Right forelimb (tissue), 1 donor: ENCODE results near the gene CCNYL1.
A peak's percentile ranks its signal among the peaks of the same experiment; 100 is the strongest.
"Not testable (repeated sequence)": the region's sequence is repeated elsewhere in the genome, so short reads cannot be mapped to it uniquely, and the experiment has no call there.

Source experiments
- DNase-seq: peaks from one replicate; pipeline ENCODE4 v3.0.0-alpha.2; 2018

The CCNYL1 gene

DNA sequence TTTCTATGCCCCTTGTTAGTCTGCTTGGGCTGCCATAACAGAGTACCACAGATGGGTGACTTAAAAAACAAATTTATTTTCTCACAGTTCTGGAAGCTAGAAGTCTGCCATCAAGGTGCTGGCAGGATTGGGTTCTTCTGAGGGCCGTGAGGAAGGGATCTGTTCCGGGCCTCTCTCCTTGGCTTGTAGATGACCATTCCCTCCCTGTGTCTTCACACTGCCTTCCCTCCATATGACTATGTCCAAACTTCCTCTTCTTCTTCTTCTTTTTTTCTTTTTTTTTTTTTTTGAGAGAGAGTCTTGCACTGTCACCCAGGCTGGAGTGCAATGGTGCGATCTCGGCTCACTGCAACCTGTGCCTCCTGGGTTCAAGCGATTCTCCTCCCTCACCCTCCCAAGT is 13.1 kb upstream of the CCNYL1 start:
- no peak for DNase-seq

DNA sequence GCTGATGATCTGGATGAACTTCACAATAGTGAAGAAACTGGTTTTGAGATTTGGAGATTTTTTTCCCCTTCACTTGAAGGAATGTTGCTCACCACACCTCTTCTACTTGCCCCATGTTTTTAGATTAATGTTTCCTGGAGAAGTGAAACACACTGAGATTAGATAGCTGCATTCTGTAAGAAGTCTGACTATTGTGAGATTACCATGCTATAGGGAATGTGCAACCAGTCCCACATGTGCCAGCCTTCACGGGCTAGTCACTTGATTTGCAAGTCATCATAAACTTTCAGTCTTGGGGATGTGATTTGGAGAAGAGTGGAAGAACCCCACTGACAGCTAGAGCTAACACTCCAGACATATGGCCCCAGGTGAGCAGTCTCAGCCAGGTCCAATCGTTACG is 7.4 kb upstream of the CCNYL1 start:
- no peak for DNase-seq

- no peak for DNase-seq
These were observed 6.8 kb upstream of the CCNYL1 start for GRCh38 chr2:207704671-207705070.

- DNase-seq: no peak
These were observed 4.2 kb upstream of the CCNYL1 start for GRCh38 chr2:207706936-207707860.

GRCh38 chr2:207711750-207712530 is 500 bp downstream of the CCNYL1 start:
- DNase-seq: peak; percentile 71

GRCh38 chr2:207716056-207716455 is 4.6 kb downstream of the CCNYL1 start:
- no peak for DNase-seq

DNA sequence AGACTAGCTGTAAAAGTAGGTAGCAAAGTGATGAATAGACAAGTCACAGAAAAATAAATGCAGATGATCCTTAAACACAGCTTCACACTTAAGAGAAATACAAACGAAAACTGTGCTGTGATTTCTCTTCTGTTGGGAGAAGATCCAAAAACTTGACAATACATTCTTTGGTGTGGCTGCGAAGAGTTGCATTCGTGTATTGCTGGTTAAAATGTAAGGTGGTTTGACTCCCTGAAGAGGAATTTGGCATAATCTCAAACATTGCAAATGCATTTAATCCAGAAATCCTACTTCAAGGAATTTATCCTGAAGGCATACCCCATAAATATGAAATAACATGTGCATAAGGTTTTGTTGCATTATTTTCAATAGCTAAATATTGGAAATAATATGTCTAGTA is 7.1 kb downstream of the CCNYL1 start:
- no peak for DNase-seq

GRCh38 chr2:207719008-207719407 is 7.6 kb downstream of the CCNYL1 start:
- DNase-seq: no peak

GRCh38 chr2:207719655-207720054 is 8.2 kb downstream of the CCNYL1 start:
- not testable (repeated sequence) for DNase-seq

DNA sequence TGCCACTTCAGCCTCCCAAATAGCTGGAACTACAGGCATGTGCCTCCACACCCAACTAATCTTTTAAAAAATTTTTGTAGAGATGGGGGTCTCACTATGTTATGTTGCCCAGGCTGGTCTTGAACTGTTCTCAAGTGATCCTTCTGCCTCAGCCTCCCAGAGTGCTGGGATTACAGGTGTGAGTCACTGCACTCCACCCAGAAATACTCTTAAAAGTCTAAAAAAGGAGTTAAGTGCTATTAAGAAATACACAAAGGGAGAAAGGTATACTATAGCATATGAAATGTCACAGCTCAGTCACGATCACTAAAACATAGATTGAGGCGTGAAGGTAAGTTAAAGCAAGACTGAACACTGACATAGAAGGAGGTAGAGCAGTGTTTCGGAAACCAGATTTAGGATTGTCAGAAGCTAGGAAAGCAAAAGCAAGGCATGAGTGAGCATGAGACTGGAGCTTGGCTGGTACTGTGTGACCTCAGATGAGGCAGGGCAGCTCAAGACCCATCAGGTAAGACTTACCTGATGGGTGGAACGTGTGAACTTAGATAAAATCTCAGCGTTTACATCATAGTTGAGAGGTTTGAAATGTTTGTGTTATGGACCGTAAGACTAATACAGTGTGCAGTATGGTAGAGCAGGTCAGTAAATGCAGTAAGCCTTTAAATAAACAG is 9.2 kb downstream of the CCNYL1 start:
- DNase-seq: no peak

DNA sequence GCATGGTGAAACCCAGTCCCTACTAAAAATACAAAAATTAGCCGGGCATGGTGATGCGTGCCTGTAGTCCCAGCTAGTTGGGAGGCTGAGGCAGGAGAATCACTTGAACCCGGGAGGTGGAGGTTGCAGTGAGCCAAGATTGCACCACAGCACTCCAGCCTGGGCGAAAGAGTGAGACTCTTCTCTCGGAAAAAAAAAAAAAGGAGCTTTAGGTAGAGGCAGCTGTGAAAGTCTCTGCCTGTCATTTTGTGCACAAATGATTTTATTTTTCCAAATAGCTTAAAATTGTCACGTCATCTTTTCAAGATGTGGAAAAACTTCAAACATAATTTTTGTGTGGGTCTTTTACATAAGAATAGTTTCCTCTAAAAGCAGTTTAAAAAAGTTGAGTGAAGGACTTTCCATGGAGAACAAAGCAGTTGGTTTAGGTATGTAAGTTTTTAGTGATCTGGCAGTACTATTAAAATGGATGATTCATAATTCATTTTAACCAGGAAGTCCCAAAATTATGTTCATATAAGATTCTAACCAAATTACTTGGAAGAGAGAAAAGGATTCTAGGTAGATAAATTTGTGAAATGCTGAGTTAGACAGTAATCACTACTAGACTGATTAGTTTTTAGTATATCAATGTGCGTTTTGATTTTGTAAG is 11.5 kb downstream of the CCNYL1 start:
- no peak for DNase-seq

- DNase-seq: not testable (repeated sequence)
These were observed 12.0 kb downstream of the CCNYL1 start for GRCh38 chr2:207723425-207723787.

DNA sequence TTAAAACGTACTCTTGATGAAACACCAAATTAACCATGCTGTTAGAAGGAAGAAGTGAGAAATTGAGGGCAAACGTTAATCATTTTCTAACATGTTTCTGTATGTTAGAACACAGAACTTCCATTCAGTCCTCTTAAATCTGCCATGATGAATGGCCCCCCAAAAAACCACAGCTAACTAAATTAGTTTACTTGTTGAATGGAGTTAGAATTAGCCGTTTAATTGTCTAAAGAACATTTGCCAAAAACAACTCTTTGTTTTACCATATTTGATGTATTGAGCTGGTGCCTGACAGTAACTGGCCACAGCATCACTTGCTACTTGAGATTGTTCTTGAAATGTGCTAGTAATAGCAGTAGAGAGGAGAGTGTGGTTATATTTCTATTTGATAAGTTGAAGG is 12.7 kb downstream of the CCNYL1 start:
- DNase-seq: no peak

DNA sequence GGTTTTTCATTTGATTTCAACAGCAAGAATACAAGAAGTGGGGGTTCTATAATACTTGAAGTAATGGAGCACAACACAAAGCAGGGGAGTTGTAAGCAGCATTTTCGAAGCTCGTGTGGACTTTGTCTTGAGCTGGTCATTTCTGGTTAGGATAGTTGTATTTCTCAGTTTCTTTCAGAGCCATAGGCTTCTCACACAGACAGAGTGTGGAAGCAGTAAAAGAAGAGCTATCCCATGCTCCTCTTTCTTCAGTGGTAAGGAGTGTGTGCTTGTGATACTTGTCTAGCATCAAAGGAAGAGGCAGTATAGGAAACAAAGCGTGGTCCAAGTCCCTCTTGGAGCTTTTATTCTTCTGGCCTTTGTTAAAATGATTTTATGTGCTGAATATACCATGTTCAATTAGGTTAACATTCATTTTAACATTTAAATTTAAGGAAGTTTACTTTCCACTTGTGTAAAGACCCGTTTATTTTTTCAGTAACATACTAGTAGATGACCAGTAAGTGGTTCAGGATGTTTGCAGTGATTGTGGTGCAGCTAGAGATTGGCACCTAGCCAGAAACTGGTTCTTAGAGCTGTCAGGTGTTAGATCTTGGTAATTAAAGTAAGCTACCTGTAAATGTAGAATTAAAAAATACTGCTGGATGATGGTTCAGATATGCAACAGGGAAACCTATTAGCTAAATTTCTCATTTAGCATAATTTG is 14.6 kb downstream of the CCNYL1 start:
- DNase-seq: no peak

DNA sequence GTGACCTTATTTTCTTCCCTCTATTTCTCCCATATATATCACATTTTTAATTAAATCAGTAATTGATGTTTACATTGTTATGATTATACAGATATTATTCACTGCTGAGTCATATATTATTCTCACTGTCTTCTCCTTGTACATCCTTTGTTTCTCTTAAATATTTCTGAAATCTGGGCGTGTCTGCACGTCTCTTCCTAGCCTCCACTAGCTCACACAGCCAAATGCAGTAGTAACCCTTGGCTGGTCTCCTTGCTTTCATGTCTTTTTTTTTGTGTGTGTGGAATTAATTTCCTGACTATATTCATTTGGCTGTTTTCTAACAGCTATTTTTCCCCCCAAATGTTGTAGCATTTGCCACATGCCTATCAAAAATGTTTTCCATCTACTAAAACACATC is 15.8 kb downstream of the CCNYL1 start:
- no peak for DNase-seq

DNA sequence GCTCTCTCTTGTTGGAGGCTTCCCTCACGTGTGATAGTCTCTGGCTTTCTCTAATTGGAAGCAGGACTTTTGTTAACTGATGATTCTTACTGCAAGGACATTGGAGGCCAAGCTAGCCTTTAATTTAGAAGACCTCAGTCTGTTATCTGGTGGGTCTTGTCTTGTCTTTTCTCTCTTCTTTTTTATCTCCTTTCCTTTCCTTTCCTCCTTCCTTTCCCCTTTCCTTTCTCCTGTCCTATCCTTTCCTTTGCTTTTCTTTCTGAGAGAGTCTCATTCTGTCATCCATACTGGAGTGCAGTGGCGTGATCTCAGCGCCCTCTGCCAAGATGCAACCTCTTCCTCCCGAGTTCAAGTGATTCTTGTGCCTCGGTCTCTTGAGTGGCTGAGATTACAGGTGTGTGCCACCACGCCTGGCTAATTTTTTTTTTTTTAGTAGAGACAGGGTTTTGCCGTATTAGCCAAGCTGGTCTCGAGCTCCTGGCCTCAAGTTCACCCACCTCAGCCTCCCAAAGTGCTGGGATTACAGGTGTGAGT is 18.1 kb downstream of the CCNYL1 start:
- no peak for DNase-seq

DNA sequence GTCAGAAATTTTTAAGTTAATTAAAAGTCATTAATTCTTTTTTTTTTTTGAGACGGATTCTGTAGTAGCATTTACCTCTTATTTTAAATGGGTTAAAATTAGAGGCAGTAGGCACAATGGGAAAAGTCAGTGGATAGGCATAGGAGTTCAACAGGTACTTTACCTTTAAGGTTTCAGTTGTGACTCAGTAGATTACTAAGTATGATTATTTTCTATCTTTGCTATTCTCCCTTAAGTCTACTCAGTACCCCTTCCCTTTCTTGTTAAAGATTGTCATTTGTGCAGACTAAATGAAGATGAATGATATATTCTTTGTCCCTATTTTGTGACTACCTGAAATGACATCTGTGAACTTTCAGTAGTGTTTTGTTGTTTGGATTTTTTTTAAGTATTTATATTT is 19.7 kb downstream of the CCNYL1 start:
- no peak for DNase-seq

DNA sequence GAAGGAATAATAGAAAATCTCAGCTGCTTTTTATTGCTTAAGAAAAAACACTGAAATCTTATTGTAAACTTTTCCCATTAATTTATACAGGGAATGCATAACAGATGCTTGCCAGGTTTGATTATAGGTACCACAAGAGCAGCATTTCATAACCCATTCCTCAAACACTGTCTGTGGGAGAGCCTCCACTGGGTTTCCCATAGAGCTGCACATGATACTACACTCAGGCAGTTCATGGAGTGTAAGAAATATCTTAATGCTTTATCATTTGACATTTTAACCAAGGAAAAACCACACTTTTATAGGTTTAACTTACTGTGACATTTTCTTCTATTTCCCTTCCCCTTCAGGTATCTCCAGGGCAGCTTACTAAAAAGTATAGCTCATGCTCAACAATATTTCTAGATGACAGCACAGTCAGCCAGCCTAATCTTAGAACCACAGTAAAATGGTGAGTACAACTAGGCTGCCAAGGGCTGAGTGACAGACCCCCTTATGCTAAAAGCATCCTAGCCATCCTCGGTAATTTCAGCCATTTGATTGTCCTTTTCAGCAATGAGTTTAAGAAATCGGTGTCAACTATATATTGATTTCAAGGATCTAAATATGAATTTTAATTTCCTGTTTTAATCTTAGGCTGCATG is 22.3 kb downstream of the CCNYL1 start:
- DNase-seq: no peak

DNA sequence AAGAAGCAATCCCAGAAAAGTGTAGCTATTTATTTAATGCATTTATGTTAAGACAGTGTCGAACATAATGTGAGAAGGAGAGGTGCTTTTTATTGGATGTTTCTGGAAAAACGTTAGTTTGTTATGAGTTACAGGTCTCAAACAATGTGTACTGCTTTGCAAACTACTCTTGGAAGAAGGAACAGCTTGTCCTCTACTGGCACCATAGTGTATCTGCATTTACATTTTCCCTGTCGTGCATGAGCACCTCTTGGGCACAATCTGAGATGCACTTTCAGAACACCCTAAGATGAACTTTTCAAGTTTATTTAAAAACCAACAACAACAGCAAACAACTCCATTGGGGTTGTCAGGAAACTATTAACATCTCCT is 22.8 kb downstream of the CCNYL1 start:
- DNase-seq: no peak

DNA sequence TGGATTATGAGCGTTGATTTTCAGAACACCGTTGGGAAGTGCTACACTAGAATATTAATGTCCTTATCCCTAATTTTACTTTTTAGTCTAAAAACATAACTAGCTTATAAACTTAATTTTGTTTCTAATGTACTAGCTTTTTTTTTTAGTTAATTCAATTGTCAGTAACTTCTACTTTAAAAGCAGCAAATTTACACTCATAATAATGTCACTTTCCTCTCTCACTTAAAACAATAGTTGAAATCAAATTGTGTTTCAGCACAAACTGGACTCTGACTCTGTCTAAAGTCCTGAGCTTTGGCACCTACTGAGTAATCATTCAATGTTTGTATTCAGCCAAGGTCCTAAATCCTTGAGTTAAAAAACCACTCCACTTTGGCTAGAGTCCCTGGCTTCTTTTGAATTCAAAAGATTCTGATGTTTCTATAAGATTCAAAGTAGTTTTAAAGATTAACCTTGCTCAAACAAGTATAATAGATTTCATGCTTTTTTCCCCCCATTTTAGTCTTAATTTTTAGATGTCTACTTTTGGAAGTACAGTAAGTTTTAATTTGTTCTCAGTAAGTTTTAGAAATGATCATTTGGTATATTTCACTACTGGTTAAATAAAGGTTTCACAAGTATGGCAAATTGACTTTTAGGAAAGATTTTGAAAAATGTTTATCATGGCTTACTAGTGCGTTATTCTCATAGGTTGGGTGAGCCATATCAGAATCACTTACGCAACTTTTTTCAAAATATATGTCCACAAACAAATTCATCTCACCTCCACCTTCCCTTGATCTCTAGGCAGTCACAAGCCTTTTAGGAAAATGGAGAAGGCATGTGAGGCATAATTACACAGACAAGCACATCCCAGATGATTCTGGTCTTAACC is 23.4 kb downstream of the CCNYL1 start:
- DNase-seq: no peak

DNA sequence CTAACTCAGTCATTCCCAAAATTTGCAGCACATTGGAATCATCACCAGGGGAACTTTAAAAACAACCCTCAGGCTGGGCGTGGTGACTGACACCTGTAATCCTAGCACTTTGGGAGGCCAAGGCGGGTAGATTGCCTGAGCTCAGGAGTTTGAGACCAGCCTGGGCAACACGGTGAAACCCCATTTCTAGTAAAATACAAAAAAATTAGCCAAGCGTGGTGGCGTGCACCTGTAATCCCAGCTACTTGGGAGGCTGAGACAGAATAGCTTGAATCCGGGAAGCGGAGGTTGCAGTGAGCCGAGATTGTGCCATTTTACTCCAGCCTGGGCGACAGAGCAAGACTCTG is 24.0 kb downstream of the CCNYL1 start:
- not testable (repeated sequence) for DNase-seq
